ENCODE results near the gene LIPM. TPM values are rescaled to one million over a fixed set of nuclear protein-coding genes. Genes with fewer than 3 reads are reported as not detected.

Gene LIPM
- total RNA-seq, 1 donor from 2014 or later: not detected

DNA sequence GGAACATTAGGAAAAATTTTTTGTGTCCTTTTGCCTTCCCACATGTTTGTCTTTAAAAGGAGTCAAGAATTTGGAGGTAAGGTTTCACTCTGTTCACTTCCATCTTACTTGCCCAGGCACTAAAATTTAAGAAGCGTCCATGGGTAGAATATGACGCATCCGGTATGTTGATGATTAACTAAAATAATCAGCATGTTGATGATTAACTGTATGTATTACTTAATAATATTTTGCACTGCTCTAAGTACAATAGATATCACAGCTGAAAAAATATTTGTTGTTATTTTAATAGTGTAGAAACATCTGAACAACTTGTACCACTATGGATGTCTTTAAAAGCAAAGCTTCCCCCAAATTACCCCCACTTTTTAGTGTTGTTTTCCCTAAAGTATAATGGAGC, 37.6 kb downstream of the LIPM start:
- intact Hi-C loops (cut with DNase I): no loop called here
- TF ChIP-seq, protein P1, sequence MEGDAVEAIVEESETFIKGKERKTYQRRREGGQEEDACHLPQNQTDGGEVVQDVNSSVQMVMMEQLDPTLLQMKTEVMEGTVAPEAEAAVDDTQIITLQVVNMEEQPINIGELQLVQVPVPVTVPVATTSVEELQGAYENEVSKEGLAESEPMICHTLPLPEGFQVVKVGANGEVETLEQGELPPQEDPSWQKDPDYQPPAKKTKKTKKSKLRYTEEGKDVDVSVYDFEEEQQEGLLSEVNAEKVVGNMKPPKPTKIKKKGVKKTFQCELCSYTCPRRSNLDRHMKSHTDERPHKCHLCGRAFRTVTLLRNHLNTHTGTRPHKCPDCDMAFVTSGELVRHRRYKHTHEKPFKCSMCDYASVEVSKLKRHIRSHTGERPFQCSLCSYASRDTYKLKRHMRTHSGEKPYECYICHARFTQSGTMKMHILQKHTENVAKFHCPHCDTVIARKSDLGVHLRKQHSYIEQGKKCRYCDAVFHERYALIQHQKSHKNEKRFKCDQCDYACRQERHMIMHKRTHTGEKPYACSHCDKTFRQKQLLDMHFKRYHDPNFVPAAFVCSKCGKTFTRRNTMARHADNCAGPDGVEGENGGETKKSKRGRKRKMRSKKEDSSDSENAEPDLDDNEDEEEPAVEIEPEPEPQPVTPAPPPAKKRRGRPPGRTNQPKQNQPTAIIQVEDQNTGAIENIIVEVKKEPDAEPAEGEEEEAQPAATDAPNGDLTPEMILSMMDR (IDR thresholded peaks at IDR 0.05): no peak
- no peaks in the 10 kb centered on the region for H3K9me3 ChIP-seq
- no peaks in the 10 kb centered on the region for H3K4me1 ChIP-seq
- no peak overlapping the region for H3K4me3 ChIP-seq
- H3K27ac ChIP-seq: no peak overlapping the region
- no peaks in the 10 kb centered on the region for H3K36me3 ChIP-seq
- ATAC-seq: no peak
- DNase-seq: no peak
- H3K27me3 ChIP-seq (ENCODE audit: low read depth): no peaks in the 10 kb centered on the region

GRCh38 chr10:88840881-88841280, 38.4 kb downstream of the LIPM start:
- DNase-seq (no peak), ATAC-seq (peak; percentile 59 to 66)
- TF ChIP-seq, protein P1 (IDR thresholded peaks at IDR 0.05): no peak
- Histone ChIP-seq H3K27me3 (ENCODE audit: low read depth) (no peaks in the 10 kb centered on the region), H3K4me1 (no peaks in the 10 kb centered on the region), H3K36me3 (no peaks in the 10 kb centered on the region), H3K9me3 (no peaks in the 10 kb centered on the region), H3K27ac (no peak overlapping the region), H3K4me3 (no peak overlapping the region)
- intact Hi-C loops (cut with DNase I): no loop called here

DNA sequence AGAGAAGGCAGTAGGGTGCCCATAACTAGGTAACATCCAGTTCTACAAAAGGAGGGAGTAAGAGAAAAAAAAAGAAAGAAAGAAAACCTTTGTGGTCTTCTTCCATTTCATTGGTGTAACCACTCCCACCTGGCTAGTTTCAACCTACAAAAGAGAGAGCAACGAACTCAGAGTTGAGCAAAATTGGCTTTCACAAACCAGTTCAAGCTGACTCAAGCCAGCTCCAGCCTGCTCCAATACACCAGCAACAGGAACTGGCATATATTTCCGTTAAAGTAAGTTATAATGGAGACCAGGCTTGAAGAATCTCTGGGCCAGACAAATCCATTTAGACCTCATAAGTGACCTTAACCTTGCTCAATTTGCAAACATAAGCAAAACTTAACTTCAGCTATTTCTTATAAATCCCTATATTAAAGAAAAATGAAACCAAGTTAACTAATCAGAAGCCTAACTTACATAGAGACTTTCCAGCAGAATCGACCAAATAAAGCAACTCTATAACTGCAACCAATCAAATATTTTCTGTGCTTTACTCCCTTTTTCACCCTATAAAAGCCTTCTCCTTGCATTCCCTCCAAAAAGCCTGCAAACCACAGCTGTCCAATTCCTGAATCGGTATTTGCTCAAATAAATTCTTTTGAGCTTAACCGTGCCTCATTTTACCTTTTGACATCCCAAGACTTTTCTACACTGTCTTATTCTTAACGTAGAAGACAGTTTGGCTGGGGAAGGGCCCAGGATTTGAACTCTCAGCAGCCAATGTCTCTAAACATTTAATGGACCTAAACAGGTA, 39.0 kb downstream of the LIPM start:
- DNase-seq (no peak), ATAC-seq (peak in 1 of 2 donors; percentile 39)
- no peak overlapping the region for H3K4me3 ChIP-seq
- no peaks in the 10 kb centered on the region for H3K36me3 ChIP-seq
- TF ChIP-seq, protein P1 (IDR thresholded peaks at IDR 0.05): no peak
- H3K4me1 ChIP-seq: no peaks in the 10 kb centered on the region
- no peak overlapping the region for H3K27ac ChIP-seq
- no peaks in the 10 kb centered on the region for H3K9me3 ChIP-seq
- intact Hi-C loops (cut with DNase I): no loop called here
- H3K27me3 ChIP-seq (ENCODE audit: low read depth): no peaks in the 10 kb centered on the region

DNA sequence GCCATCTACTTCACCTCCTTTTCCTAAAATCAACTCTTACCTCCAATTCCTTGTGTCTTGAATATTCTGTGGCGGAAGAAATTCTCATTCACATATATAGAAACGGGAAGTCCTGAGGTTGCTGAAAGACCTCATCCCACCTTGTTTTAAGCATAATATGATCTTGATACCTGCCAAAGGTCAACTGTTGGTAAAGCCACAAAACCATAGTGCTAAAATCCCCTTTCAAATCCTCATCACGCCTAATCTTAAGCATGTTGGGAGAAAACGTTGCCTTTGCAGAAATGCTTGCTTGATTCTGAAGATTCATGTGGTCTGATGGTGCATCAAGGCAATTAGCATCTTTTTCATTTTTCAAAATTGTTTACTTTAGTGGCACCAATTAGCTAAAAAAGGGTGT, 40.6 kb downstream of the LIPM start:
- TF ChIP-seq, protein P1 (IDR thresholded peaks at IDR 0.05): no peak
- ATAC-seq (no peak), DNase-seq (no peak)
- intact Hi-C loops (cut with DNase I): no loop called here
- H3K9me3 ChIP-seq: no peaks in the 10 kb centered on the region
- peaks cover under 1% of the 10 kb centered on the region for H3K4me1 ChIP-seq
- H3K4me3 ChIP-seq: no peak overlapping the region
- no peak overlapping the region for H3K27ac ChIP-seq
- no peaks in the 10 kb centered on the region for H3K36me3 ChIP-seq
- H3K27me3 ChIP-seq (ENCODE audit: low read depth): no peaks in the 10 kb centered on the region

DNA sequence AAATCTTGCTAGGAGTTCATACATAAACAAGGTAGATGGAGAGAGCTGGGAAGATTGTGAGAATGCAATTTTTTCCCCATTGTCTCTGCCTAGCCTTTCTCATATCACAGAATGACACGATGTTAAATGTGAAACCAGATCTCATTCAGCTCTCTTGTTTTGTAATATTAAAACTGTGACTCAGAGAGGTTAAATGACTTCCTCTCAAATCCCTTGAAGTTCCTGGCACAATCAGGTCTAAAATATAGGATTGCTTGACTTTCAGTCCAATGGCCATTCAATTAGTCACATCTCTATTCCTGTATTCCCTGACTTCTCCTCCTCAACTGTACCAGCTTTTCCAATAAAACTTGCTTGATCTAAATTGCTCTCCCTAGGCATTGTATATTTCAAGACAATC, 46.0 kb downstream of the LIPM start:
- intact Hi-C loops (cut with DNase I): no loop called here
- Histone ChIP-seq H3K4me3 (no peak overlapping the region), H3K36me3 (no peaks in the 10 kb centered on the region), H3K27me3 (ENCODE audit: low read depth) (no peaks in the 10 kb centered on the region), H3K27ac (no peak overlapping the region), H3K4me1 (peaks cover 22% of the 10 kb centered on the region), H3K9me3 (no peaks in the 10 kb centered on the region)
- DNase-seq (no peak), ATAC-seq (peak in 1 of 2 donors; percentile 29)
- TF ChIP-seq, protein P1 (IDR thresholded peaks at IDR 0.05): no peak

All from lower lobe of right lung (tissue), 2 donors.